BLaER1 treated with 17β-estradiol and CSF1 and Interleukin-3, amounts not matched to agents 10 nM and 100 nM (cell line): ENCODE data around the gene CHMP4B.

Experiments
- H3K27ac ChIP-seq, 11 experiments: shearing (Covaris generic); formaldehyde crosslinking; 2 replicates each; pipeline ENCODE4 v1.8.1; 2022
- H3K27me3 ChIP-seq, 11 experiments: shearing (Covaris generic); formaldehyde crosslinking; 2 replicates each; pipeline ENCODE4 v1.8.1; 2022
- H3K36me3 ChIP-seq, 11 experiments: shearing (Covaris generic); formaldehyde crosslinking; 2 replicates each; pipeline ENCODE4 v1.8.1; 2022
- H3K4me1 ChIP-seq, 10 experiments: shearing (Covaris generic); formaldehyde crosslinking; 2 replicates each; pipeline ENCODE4 v1.8.1; 2022
- H3K4me2 ChIP-seq, 11 experiments: shearing (Covaris generic); formaldehyde crosslinking; 2 replicates each; pipeline ENCODE4 v1.8.1; 2022
- H3K4me3 ChIP-seq, 10 experiments: shearing (Covaris generic); formaldehyde crosslinking; 2 replicates each; pipeline ENCODE4 v1.8.1; 2022
- H3K9ac ChIP-seq, 11 experiments: shearing (Covaris generic); formaldehyde crosslinking; 2 replicates each; pipeline ENCODE4 v1.8.1; 2022
- H3K9me3 ChIP-seq, 11 experiments: shearing (Covaris generic); formaldehyde crosslinking; replicated peaks in 1 of 11; 2 replicates each; pipeline ENCODE4 v1.8.1; 2022
- H4K20me1 ChIP-seq, 11 experiments: shearing (Covaris generic); formaldehyde crosslinking; 2 replicates each; pipeline ENCODE4 v1.8.1; 2022
- Cebpa-rat ChIP-seq, 11 experiments: shearing (Covaris generic); IDR thresholded peaks; 2 replicates each; pipeline ENCODE4 v1.8.1; 2022

Gene CHMP4B

GRCh38 chr20:33820362-33820761 is 9.2 kb downstream of the CHMP4B start:
- Histone ChIP-seq H3K4me2 (peak overlapping the region in 6 of 11 experiments; percentile 41 to 56 (median 49); a peak in 10 of 22 replicates), H3K9me3 (no peaks in the 10 kb centered on the region), H3K4me3 (no peak overlapping the region), H4K20me1 (peaks cover 99 to 100% (median 100%) of the 10 kb centered on the region in 11 experiments), H3K9ac (no peak overlapping the region), H3K27me3 (no peaks in the 10 kb centered on the region), H3K4me1 (peaks cover 22 to 80% (median 25%) of the 10 kb centered on the region in 10 experiments), H3K27ac (no peak overlapping the region), H3K36me3 (peaks cover 33 to 86% (median 44%) of the 10 kb centered on the region in 11 experiments)
- TF ChIP-seq Cebpa-rat (IDR thresholded peaks at IDR 0.05) = no peak

DNA sequence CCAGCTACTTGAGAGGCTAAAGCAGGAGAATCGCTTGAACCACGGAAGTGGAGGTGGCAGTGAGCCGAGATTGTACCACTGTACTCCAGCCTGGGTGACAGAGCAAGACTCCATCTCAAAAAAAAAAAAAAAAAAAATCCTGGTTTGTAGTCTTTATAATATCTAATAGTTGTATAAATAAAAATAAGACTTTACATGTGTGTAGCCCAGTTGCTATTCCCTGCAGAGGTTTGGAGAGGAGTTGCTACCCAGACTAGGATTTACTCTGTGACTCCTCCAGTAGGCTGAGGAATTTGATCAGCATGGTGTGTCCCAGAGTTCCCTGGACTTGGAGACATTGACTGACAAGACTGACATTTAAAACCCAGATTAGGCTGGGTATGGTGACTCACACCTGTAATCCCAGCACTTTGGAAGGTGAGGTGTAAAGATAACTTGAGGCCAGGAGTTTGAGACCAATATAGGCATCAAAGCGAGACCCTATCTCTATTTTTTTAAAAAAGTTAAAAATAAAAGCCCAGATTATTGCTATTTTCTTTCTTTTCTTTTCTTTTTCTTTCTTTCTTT is 10.2 kb downstream of the CHMP4B start:
- peaks cover 99 to 100% (median 100%) of the 10 kb centered on the region in 11 experiments for H4K20me1 ChIP-seq
- peaks cover 23 to 80% (median 30%) of the 10 kb centered on the region in 10 experiments for H3K4me1 ChIP-seq
- H3K9me3 ChIP-seq = no peaks in the 10 kb centered on the region
- H3K27ac ChIP-seq = no peak overlapping the region
- no peak overlapping the region for H3K4me2 ChIP-seq
- TF ChIP-seq Cebpa-rat (IDR thresholded peaks at IDR 0.05) = no peak
- peaks cover 24 to 76% (median 34%) of the 10 kb centered on the region in 11 experiments for H3K36me3 ChIP-seq
- H3K4me3 ChIP-seq = no peak overlapping the region
- no peaks in the 10 kb centered on the region for H3K27me3 ChIP-seq
- no peak overlapping the region for H3K9ac ChIP-seq

GRCh38 chr20:33822423-33822822 is 11.3 kb downstream of the CHMP4B start:
- H3K36me3 ChIP-seq = peaks cover 20 to 67% (median 27%) of the 10 kb centered on the region in 11 experiments
- TF ChIP-seq Cebpa-rat (IDR thresholded peaks at IDR 0.05) = no peak
- no peak overlapping the region for H3K4me3 ChIP-seq
- H3K9me3 ChIP-seq = no peaks in the 10 kb centered on the region
- H3K27me3 ChIP-seq = no peaks in the 10 kb centered on the region
- no peak overlapping the region for H3K9ac ChIP-seq
- H4K20me1 ChIP-seq = peaks cover 99 to 100% (median 100%) of the 10 kb centered on the region in 11 experiments
- H3K4me2 ChIP-seq = no peak overlapping the region
- peaks cover 34 to 80% (median 40%) of the 10 kb centered on the region in 10 experiments for H3K4me1 ChIP-seq
- no peak overlapping the region for H3K27ac ChIP-seq

- Histone ChIP-seq H3K9ac (no peak overlapping the region), H3K27me3 (no peaks in the 10 kb centered on the region), H3K36me3 (peaks cover 20 to 64% (median 27%) of the 10 kb centered on the region in 11 experiments), H3K4me1 (peaks cover 39 to 80% (median 46%) of the 10 kb centered on the region in 10 experiments), H4K20me1 (peaks cover 99 to 100% (median 100%) of the 10 kb centered on the region in 11 experiments), H3K27ac (no peak overlapping the region), H3K4me3 (no peak overlapping the region), H3K4me2 (no peak overlapping the region), H3K9me3 (no peaks in the 10 kb centered on the region)
- no peak for TF ChIP-seq Cebpa-rat (IDR thresholded peaks at IDR 0.05)
These were observed 11.8 kb downstream of the CHMP4B start for GRCh38 chr20:33822991-33823390.

- no peak overlapping the region for H3K4me2 ChIP-seq
- peaks cover 39 to 80% (median 46%) of the 10 kb centered on the region in 10 experiments for H3K4me1 ChIP-seq
- no peaks in the 10 kb centered on the region for H3K9me3 ChIP-seq
- TF ChIP-seq Cebpa-rat (IDR thresholded peaks at IDR 0.05) = no peak
- peaks cover 14 to 49% (median 22%) of the 10 kb centered on the region in 11 experiments for H3K36me3 ChIP-seq
- no peak overlapping the region for H3K27ac ChIP-seq
- H3K9ac ChIP-seq = no peak overlapping the region
- no peaks in the 10 kb centered on the region for H3K27me3 ChIP-seq
- peaks cover 99 to 100% (median 100%) of the 10 kb centered on the region in 11 experiments for H4K20me1 ChIP-seq
- no peak overlapping the region for H3K4me3 ChIP-seq
These were observed 13.7 kb downstream of the CHMP4B start for GRCh38 chr20:33824852-33825251.

- H3K4me2 ChIP-seq = peak overlapping the region in 3 of 11 experiments; percentile 51 to 68 (median 53); a peak in 7 of 22 replicates
- H4K20me1 ChIP-seq = peaks cover 99 to 100% (median 100%) of the 10 kb centered on the region in 11 experiments
- H3K4me1 ChIP-seq = peaks cover 42 to 80% (median 48%) of the 10 kb centered on the region in 10 experiments
These were observed 14.5 kb downstream of the CHMP4B start for GRCh38 chr20:33825340-33826269.

DNA sequence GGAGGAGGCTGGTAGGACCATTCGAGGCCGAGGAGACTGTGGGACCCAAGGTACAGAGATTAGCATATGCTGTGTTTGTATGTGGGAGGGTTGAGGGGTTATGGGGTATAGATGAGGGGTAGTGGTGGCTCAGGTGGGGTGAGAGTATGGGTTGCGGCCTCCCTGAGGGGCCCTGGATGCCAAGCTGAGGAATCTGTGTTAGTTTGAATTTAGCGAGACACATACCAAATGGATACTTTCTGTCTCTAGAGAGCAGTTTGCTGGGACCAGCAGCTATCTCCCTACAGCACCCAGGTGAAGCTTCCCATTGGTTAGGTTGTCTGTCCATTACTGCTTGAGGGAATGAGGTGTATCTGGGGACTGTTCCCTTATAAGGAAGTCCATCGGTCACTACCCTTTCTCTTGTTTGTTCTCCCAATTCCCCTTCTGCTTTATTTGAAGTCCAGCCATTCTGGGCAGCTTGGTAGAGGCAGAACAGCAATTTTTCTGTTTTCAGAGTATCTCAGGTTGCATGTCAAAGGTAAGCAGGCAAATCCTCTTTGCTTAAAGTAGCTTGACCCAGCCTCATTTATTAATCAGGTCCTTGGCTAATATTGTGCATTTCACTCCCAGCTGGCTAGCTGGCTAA is 15.2 kb downstream of the CHMP4B start:
- H3K4me3 ChIP-seq = no peak overlapping the region
- no peak for TF ChIP-seq Cebpa-rat (IDR thresholded peaks at IDR 0.05)
- no peaks in the 10 kb centered on the region for H3K9me3 ChIP-seq
- peak overlapping the region in 6 of 11 experiments; percentile 47 to 76 (median 57); a peak in 10 of 22 replicates for H3K4me2 ChIP-seq
- no peaks in the 10 kb centered on the region for H3K27me3 ChIP-seq
- H3K4me1 ChIP-seq = peaks cover 43 to 82% (median 49%) of the 10 kb centered on the region in 10 experiments
- H3K36me3 ChIP-seq = peaks cover 16 to 46% (median 24%) of the 10 kb centered on the region in 11 experiments
- H3K27ac ChIP-seq = no peak overlapping the region
- no peak overlapping the region for H3K9ac ChIP-seq
- H4K20me1 ChIP-seq = peaks cover 97 to 100% (median 100%) of the 10 kb centered on the region in 11 experiments

More at GRCh38 chr20:33825340-33826269, 14.5 kb downstream of the CHMP4B start:
- Histone ChIP-seq H3K9ac (no peak overlapping the region), H3K36me3 (peaks cover 14 to 49% (median 22%) of the 10 kb centered on the region in 11 experiments), H3K4me3 (no peak overlapping the region), H3K27me3 (no peaks in the 10 kb centered on the region), H3K27ac (no peak overlapping the region), H3K9me3 (no peaks in the 10 kb centered on the region)
- no peak for TF ChIP-seq Cebpa-rat (IDR thresholded peaks at IDR 0.05)

GRCh38 chr20:33827109-33827508 is 16.0 kb downstream of the CHMP4B start:
- no peaks in the 10 kb centered on the region for H3K27me3 ChIP-seq
- H3K4me2 ChIP-seq = peak overlapping the region; percentile 47 to 80 (median 68)
- no peak for TF ChIP-seq Cebpa-rat (IDR thresholded peaks at IDR 0.05)
- no peaks in the 10 kb centered on the region for H3K9me3 ChIP-seq
- peak overlapping the region in 1 of 11 experiments; percentile 48; a peak in 1 of 22 replicates for H3K27ac ChIP-seq
- H3K4me3 ChIP-seq = no peak overlapping the region
- peaks cover 18 to 50% (median 30%) of the 10 kb centered on the region in 11 experiments for H3K36me3 ChIP-seq
- H3K9ac ChIP-seq = peak overlapping the region in 3 of 11 experiments; percentile 3 to 53 (median 18); a peak in 1 of 22 replicates
- H3K4me1 ChIP-seq = peaks cover 43 to 83% (median 49%) of the 10 kb centered on the region in 10 experiments
- H4K20me1 ChIP-seq = peaks cover 97 to 100% (median 100%) of the 10 kb centered on the region in 11 experiments
